ENCODE measurements around the gene CCNL2.
"Not testable (repeated sequence)": the region's sequence is repeated elsewhere in the genome, so short reads cannot be mapped to it uniquely, and the experiment has no call there.

Gene CCNL2

DNA sequence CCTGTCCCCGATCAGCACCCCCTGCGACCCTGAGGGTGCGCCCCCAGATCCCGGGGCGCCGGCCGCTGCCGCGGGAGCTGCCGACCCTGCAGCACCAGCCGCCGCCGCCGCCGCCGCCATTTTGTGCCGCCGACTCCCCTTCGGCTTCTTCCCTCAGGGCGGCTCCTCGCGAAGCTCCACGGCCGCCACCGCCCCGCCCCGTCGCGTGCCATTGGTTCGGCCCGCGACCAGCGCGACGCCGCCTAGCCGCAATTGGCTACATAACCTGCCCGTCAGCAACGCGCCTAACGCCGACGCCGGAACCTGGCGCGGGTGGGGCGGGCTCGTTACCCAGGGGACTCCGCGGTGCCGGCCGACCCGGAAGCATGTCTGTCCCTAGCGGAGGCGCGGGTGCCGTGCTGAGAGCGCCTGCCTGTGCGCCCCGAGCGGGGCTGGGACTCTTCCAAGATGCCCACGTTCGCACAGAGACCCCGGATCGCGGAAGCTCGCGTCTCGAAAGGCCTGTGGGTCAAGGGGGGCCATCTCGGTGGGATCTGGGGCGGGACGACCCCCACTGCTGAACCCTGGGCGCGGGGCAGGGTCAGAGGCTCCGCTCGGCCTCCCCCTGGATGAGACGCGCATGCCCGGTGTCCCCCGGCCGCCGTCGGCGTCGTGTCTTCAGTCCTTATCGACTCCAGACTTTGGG lies at the start of gene CCNL2:
Gene CCNL2 (minus strand): TSS at position 149 of the 685 bp plus-strand sequence. CDS start 29 bp downstream, at position 120.
- Mint-ChIP-seq H3K9me3 (no peaks in the 10 kb centered on the region), H3K4me1 (peaks cover 57% of the 10 kb centered on the region), H3K4me3 (peak within 1 kb of the TSS; percentile 91), H3K27ac (peak within 1 kb of the TSS; percentile 91), H3K36me3 (peaks cover 58% of the 10 kb centered on the region), H3K27me3 (no peaks in the 10 kb centered on the region)
- peak; percentile 99 for ATAC-seq

GRCh38 chr1:1446631-1447030 lies 47.5 kb upstream of the CCNL2 start:
- H3K4me1 Mint-ChIP-seq, H3K4me3 Mint-ChIP-seq, H3K27ac Mint-ChIP-seq, H3K9me3 Mint-ChIP-seq, H3K36me3 Mint-ChIP-seq, ATAC-seq: not testable (repeated sequence)
- H3K27me3 Mint-ChIP-seq = peaks cover 36% of the 10 kb centered on the region

- Mint-ChIP-seq H3K9me3 (no peaks in the 10 kb centered on the region), H3K27ac (no peak overlapping the region), H3K36me3 (no peaks in the 10 kb centered on the region), H3K4me3 (no peak overlapping the region), H3K27me3 (peaks cover 53% of the 10 kb centered on the region), H3K4me1 (peaks cover 9% of the 10 kb centered on the region)
- ATAC-seq = no peak
Measured at GRCh38 chr1:1442069-1442770, 43.1 kb upstream of the CCNL2 start.

- peaks cover 11% of the 10 kb centered on the region for H3K4me1 Mint-ChIP-seq
- H3K27me3 Mint-ChIP-seq = peaks cover 60% of the 10 kb centered on the region
- no peaks in the 10 kb centered on the region for H3K9me3 Mint-ChIP-seq
- no peaks in the 10 kb centered on the region for H3K36me3 Mint-ChIP-seq
- no peak overlapping the region for H3K4me3 Mint-ChIP-seq
- ATAC-seq = peak; percentile 63
- H3K27ac Mint-ChIP-seq = no peak overlapping the region
Measured at GRCh38 chr1:1441002-1441888, 42.1 kb upstream of the CCNL2 start.

GRCh38 chr1:1440262-1441001 lies 41.3 kb upstream of the CCNL2 start:
- Mint-ChIP-seq H3K27ac (no peak overlapping the region), H3K27me3 (peaks cover 63% of the 10 kb centered on the region), H3K4me1 (peaks cover 14% of the 10 kb centered on the region), H3K4me3 (no peak overlapping the region), H3K36me3 (no peaks in the 10 kb centered on the region), H3K9me3 (no peaks in the 10 kb centered on the region)
- no peak for ATAC-seq

- Mint-ChIP-seq H3K27ac (no peak overlapping the region), H3K9me3 (no peaks in the 10 kb centered on the region), H3K4me3 (no peak overlapping the region), H3K27me3 (peaks cover 70% of the 10 kb centered on the region), H3K36me3 (no peaks in the 10 kb centered on the region), H3K4me1 (peaks cover 20% of the 10 kb centered on the region)
- peak; percentile 46 for ATAC-seq
Measured at GRCh38 chr1:1439546-1440261, 40.6 kb upstream of the CCNL2 start.

GRCh38 chr1:1438531-1439381 lies 39.6 kb upstream of the CCNL2 start:
- Mint-ChIP-seq H3K27ac (no peak overlapping the region), H3K4me3 (no peak overlapping the region), H3K36me3 (no peaks in the 10 kb centered on the region), H3K4me1 (peaks cover 29% of the 10 kb centered on the region), H3K9me3 (no peaks in the 10 kb centered on the region), H3K27me3 (peaks cover 74% of the 10 kb centered on the region)
- ATAC-seq = no peak

- H3K27ac Mint-ChIP-seq = no peak overlapping the region
- H3K4me1 Mint-ChIP-seq = peaks cover 29% of the 10 kb centered on the region
- peaks cover 74% of the 10 kb centered on the region for H3K27me3 Mint-ChIP-seq
- no peaks in the 10 kb centered on the region for H3K9me3 Mint-ChIP-seq
- no peak overlapping the region for H3K4me3 Mint-ChIP-seq
- H3K36me3 Mint-ChIP-seq = no peaks in the 10 kb centered on the region
- no peak for ATAC-seq
Measured at GRCh38 chr1:1437904-1438376, 38.8 kb upstream of the CCNL2 start.

GRCh38 chr1:1437033-1437903 lies 38.1 kb upstream of the CCNL2 start:
- H3K36me3 Mint-ChIP-seq = no peaks in the 10 kb centered on the region
- H3K9me3 Mint-ChIP-seq = no peaks in the 10 kb centered on the region
- ATAC-seq = no peak
- no peak overlapping the region for H3K27ac Mint-ChIP-seq
- H3K27me3 Mint-ChIP-seq = peaks cover 74% of the 10 kb centered on the region
- no peak overlapping the region for H3K4me3 Mint-ChIP-seq
- peaks cover 29% of the 10 kb centered on the region for H3K4me1 Mint-ChIP-seq

GRCh38 chr1:1436630-1437032 lies 37.5 kb upstream of the CCNL2 start:
- no peak overlapping the region for H3K27ac Mint-ChIP-seq
- no peaks in the 10 kb centered on the region for H3K36me3 Mint-ChIP-seq
- no peak overlapping the region for H3K4me3 Mint-ChIP-seq
- peaks cover 74% of the 10 kb centered on the region for H3K27me3 Mint-ChIP-seq
- H3K9me3 Mint-ChIP-seq = no peaks in the 10 kb centered on the region
- no peak for ATAC-seq
- peaks cover 29% of the 10 kb centered on the region for H3K4me1 Mint-ChIP-seq

- Mint-ChIP-seq H3K4me3 (peak overlapping the region; percentile 15), H3K4me1 (peaks cover 28% of the 10 kb centered on the region), H3K27ac (no peak overlapping the region), H3K27me3 (peaks cover 76% of the 10 kb centered on the region), H3K36me3 (no peaks in the 10 kb centered on the region), H3K9me3 (no peaks in the 10 kb centered on the region)
- ATAC-seq = no peak
Measured at GRCh38 chr1:1435911-1436629, 36.9 kb upstream of the CCNL2 start.

DNA sequence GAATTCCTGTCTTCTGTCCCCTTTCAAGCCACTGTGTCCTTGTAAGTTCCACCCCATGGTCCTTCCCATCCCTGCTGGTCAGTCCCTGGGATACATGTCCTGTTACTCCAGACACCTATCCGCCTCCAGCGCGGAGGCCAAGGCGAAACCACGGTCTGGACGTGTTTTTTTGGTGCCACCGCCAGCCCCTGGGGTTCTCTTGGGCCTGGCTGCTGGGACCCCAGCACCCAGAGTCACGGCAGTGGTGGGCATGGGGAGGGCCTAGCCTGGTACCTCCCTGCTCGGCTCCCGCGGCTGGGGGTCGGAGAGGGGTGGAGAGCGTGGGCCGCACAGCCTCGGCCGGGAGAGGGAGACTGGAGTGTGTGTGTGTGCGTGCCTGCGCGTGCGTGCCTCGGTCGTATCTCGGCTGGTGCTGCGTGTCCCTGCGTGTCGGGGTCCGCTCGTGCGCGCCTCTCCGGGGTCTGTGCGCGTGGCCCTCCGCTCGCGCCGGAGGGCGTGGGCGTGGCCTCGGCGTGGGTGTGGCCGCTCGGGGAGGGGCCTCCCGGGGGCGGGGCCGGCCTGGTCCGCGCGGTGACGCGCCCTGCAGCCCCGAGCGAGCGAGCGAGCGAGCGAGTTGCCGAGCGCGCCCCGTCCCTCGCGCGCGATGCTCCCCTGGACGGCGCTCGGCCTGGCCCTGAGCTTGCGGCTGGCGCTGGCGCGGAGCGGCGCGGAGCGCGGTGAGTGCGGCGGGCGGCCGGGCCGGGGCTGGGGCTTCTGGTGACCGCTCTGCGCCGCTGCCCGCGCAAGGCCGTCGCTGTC lies 36.2 kb upstream of the CCNL2 start, which contains the start of gene VWA1:
Gene VWA1 (plus strand): TSS at position 585 of the 798 bp plus-strand sequence. CDS start 59 bp downstream, at position 644.
- Mint-ChIP-seq H3K4me3 (peak within 1 kb of the TSS; percentile 62), H3K4me1 (peaks cover 20% of the 10 kb centered on the region), H3K27me3 (peaks cover 76% of the 10 kb centered on the region)

More for the DNA sequence above, 36.2 kb upstream of the CCNL2 start, which contains the start of gene VWA1:
- Mint-ChIP-seq H3K36me3 (no peaks in the 10 kb centered on the region), H3K27ac (no peak within 1 kb of the TSS), H3K9me3 (no peaks in the 10 kb centered on the region)
- peak; percentile 44 for ATAC-seq
